GM18526 (cell line): Measurements from ENCODE around the gene CCDC39.

ENCODE experiments used
- POLR2A ChIP-seq: IDR thresholded peaks from 3 replicates; pipeline ENCODE4 v1.6.1; 2011; ENCODE audit not compliant: insufficient read length; ENCODE audit errors: extremely low read depth

CCDC39 gene

DNA sequence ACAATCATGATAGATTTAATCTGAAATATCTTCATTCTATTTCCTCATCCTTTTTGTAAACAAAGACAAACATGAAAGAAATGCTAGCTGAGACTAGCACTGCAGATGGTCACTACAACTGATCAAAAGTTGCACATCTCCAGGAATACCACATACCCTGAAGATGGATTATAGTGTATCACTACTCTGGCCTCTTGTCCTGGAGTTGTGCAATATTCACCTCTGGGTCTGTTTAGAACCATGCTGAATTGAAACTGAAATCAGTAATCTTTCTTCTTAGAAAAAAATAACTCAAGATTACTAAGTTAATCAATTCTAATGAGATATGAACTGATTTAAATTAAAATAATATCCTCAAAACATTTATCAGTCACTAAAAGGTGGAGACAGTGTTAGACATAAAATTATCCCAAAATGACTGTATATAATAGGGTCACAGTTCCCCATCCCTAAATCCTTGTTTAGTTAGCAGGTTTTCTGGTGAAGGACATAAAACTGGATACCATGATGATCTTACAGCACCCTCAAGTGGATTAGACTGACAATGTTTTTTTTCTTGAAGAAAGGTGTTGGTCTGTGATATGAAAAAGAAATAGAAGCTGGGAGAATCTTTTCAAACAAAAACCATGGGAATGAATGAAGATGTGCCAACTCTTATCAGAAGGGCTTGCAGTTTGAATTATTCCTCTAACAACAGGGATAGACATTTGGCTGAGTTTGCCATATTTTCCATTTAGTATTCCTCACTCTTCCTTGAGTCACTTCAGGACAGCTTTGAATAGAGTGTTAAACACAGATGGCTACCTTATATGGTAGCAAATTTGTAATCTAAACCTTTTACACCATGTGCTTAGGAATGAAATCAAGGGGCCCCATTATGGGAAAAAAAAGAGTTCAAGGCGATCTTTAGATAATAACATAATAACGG, 84.4 kb downstream of the CCDC39 start:
- no peak for TF ChIP-seq POLR2A

DNA sequence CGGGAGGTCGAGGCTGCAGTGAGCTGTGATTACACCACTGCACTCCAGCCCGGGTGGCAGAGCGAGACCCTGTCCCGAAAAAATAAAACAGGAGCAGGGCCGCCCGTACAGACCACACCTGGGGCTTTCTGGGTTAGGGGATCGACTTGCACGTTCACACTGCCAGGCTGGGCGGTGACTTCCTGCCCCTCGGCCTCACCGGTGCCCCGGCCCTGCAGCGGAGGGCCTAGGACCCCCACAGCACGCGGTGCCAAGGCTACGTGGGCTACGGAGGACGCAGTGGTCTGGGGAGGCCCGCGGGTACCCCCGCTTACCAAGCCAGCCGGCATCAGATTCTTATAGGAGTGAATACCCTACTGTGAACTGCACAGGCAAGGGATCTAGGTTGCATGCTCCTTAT, 88.9 kb downstream of the CCDC39 start:
- no peak for TF ChIP-seq POLR2A

DNA sequence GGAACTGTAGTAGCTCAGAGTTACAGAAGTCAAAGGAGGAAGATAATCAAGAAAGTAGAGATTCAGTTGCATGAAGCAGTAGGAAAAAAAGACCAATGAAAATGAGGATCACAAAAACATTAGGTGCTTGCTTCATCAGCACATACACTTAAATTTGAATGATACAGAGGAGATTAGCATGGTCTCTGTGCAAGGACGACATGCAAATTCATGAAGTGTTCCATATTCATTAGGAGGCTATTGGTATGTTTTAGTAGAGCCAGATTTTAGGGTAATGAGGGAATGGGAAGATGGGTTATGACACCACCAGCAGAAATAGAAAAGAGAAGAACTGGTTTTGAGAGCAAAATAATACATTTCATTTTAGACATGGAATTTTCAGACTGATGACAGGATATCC, 98.4 kb downstream of the CCDC39 start:
- TF ChIP-seq POLR2A: no peak

DNA sequence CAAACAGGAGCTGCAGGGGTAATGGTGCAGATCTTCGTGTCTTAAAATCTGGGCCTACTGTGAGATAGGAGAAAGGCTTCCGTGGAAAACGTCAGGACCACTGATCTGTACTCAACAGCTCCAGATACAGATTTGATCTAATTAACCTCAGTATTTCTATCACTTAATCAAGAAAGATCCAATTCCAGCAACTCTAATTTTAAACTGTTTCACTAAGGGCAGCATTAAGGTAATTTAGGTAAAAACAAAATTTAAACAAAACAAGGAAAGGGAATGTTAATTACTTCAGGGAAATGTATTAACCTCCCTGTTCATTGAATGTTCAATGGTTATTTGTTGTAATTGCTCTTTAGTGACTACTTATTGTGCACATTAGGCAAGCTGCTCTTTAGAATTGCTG, 103.7 kb downstream of the CCDC39 start:
- TF ChIP-seq POLR2A: no peak

DNA sequence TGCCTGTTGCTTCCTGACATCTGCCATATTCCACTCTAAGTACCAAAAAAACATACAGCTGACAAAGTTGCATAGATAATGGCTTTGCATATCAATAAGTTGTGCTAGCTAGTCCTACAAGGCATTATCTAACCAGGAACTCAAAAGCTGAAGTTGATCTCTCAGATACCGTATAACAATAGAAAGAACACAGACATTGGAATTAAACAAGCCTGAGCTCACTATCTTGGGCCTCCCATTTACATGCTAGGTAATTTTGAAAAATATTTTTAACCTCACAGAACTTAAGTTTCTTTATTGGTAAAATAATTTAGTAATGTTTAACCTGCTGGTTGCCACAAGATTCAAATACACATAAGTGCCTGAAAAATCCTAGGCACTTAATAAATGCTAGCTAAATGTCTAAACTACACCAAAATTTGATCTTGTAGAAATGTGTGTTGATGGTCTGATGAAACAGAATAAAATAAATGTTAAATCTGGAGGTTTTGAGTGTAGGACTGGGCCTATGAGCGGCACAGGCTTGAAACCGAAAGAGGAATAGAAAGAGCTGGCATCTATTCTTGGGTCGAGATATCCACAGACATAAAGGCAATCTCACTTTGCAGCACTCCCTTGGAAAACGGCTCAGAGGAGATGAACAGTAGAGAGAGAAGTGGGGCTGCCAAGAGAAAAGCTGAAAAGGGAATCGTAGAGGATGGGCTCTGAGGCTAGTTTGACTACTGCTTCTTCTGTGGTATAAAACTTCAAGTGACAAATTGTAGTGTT, 107.3 kb downstream of the CCDC39 start:
- no peak for TF ChIP-seq POLR2A

DNA sequence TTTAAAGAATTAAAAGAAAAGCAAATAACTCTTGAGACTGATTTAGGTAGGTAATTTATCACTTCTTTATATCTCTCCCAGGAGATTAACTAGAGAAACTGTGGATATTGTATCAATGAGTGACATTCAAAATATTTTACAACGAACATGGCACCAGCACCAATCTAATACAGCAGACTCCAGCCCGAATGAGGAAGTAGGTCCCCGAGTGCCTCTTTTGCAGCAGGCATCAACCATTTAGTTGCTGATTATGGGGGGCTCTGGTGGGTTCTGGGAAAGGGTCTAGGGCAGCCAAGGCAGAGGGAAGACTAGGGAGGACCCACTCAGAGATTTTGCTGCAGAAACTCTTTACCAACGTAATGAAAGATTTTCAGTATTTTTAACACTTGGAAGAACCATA, 109.1 kb downstream of the CCDC39 start:
- TF ChIP-seq POLR2A: no peak

DNA sequence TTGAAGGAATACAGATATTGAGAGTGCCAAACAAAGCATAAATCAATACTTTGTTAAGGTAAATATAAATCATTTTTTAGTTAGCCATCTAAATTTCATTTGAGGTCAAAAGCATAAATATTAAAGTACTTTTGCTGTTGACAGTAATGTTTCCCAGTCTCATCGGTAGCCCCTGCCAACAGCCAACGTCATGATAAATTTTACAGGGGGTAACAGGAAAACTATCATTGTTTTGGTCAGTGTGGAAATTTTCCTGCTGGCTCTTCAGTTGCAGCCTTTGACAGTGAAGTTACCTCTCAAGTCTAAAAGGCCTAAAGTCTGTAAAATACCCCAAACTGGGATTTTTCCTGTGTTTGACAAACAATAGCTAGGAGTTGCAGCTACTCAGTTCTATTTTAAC, 114.6 kb downstream of the CCDC39 start:
- TF ChIP-seq POLR2A: no peak
